HG03520 (cell line): ENCODE data around the gene LMCD1.

Source experiments
- ATAC-seq: cut with Tn5 transposase; IDR thresholded peaks from one replicate; pipeline ENCODE4 v1.9.1; 2021; ENCODE audit warnings: mild to moderate bottlenecking, moderate library complexity; ENCODE audit not compliant: unreplicated experiment

LMCD1 gene

GRCh38 chr3:8530581-8530980, 29.0 kb downstream of the LMCD1 start:
- no peak for ATAC-seq

GRCh38 chr3:8532251-8532871, 30.7 kb downstream of the LMCD1 start:
- ATAC-seq: no peak

GRCh38 chr3:8536096-8537056, 34.8 kb downstream of the LMCD1 start:
- no peak for ATAC-seq

- no peak for ATAC-seq
Observed at GRCh38 chr3:8537440-8537839, 35.8 kb downstream of the LMCD1 start.

GRCh38 chr3:8538223-8538622, 36.6 kb downstream of the LMCD1 start:
- ATAC-seq: no peak

- no peak for ATAC-seq
Observed at GRCh38 chr3:8538913-8539312, 37.3 kb downstream of the LMCD1 start.

- ATAC-seq: no peak
Observed at GRCh38 chr3:8539419-8539818, 37.8 kb downstream of the LMCD1 start.

GRCh38 chr3:8540456-8540855, 38.8 kb downstream of the LMCD1 start:
- no peak for ATAC-seq

- ATAC-seq: no peak
Observed at GRCh38 chr3:8541486-8541885, 39.9 kb downstream of the LMCD1 start.

- ATAC-seq: no peak
Observed at GRCh38 chr3:8542190-8543135, 40.8 kb downstream of the LMCD1 start.

GRCh38 chr3:8546609-8547008, 45.0 kb downstream of the LMCD1 start:
- ATAC-seq: no peak

- no peak for ATAC-seq
Observed at GRCh38 chr3:8548502-8549275, 47.1 kb downstream of the LMCD1 start.

- ATAC-seq: no peak
Observed at GRCh38 chr3:8549354-8549753, 47.7 kb downstream of the LMCD1 start.

GRCh38 chr3:8550611-8551010, 49.0 kb downstream of the LMCD1 start:
- ATAC-seq: no peak

GRCh38 chr3:8552223-8552762, 50.7 kb downstream of the LMCD1 start:
- ATAC-seq: no peak

- ATAC-seq: no peak
Observed at GRCh38 chr3:8553405-8553804, 51.8 kb downstream of the LMCD1 start.

- ATAC-seq: no peak
Observed at GRCh38 chr3:8554696-8555095, 53.1 kb downstream of the LMCD1 start.

- ATAC-seq: no peak
Observed at GRCh38 chr3:8555113-8555661, 53.6 kb downstream of the LMCD1 start.

- ATAC-seq: no peak
Observed at GRCh38 chr3:8555725-8556472, 54.3 kb downstream of the LMCD1 start.
